Measurements from ENCODE around the gene EFHC2. TPM values are rescaled to one million over a fixed set of nuclear protein-coding genes. Genes with fewer than 3 reads are reported as not detected.

EFHC2 gene
- total RNA-seq, 1 donor from 2014 or later, result not detected

DNA sequence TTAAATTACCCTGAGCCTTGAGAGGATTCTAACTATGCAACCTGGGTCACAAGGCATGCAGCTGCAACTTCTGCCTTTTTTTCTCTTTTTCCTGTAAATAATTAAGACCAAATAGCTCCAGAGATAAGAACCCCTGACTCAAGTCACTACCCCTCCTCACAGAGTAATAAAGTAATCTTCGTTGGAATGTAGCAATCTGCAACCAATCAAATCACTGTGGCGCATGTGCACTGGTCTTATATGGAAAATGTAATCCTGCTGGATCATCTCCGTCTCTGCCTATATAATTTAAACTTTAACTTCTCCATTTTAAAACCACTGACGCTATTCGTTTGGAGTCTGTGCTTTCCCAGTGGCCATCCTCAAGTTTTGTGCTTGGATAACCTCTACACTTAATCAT lies 6.1 kb upstream of the EFHC2 start:
- no peaks in the 10 kb centered on the region for H3K27me3 Mint-ChIP-seq (ENCODE audit: low read depth)
- no peaks in the 10 kb centered on the region for H3K4me1 Mint-ChIP-seq (ENCODE audit: low read depth)
- TF ChIP-seq, protein P1, sequence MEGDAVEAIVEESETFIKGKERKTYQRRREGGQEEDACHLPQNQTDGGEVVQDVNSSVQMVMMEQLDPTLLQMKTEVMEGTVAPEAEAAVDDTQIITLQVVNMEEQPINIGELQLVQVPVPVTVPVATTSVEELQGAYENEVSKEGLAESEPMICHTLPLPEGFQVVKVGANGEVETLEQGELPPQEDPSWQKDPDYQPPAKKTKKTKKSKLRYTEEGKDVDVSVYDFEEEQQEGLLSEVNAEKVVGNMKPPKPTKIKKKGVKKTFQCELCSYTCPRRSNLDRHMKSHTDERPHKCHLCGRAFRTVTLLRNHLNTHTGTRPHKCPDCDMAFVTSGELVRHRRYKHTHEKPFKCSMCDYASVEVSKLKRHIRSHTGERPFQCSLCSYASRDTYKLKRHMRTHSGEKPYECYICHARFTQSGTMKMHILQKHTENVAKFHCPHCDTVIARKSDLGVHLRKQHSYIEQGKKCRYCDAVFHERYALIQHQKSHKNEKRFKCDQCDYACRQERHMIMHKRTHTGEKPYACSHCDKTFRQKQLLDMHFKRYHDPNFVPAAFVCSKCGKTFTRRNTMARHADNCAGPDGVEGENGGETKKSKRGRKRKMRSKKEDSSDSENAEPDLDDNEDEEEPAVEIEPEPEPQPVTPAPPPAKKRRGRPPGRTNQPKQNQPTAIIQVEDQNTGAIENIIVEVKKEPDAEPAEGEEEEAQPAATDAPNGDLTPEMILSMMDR (IDR thresholded peaks at IDR 0.05), result no peak
- DNase-seq (ENCODE audit: low spot score), result no peak
- H3K4me3 Mint-ChIP-seq (ENCODE audit: unreplicated experiment), result no peak overlapping the region
- peaks cover under 1% of the 10 kb centered on the region for H3K9me3 Mint-ChIP-seq (ENCODE audit: low read depth)
- no peaks in the 10 kb centered on the region for H3K36me3 Mint-ChIP-seq (ENCODE audit: low read depth)
- no peak overlapping the region for H3K27ac Mint-ChIP-seq (ENCODE audit: unreplicated experiment)

DNA sequence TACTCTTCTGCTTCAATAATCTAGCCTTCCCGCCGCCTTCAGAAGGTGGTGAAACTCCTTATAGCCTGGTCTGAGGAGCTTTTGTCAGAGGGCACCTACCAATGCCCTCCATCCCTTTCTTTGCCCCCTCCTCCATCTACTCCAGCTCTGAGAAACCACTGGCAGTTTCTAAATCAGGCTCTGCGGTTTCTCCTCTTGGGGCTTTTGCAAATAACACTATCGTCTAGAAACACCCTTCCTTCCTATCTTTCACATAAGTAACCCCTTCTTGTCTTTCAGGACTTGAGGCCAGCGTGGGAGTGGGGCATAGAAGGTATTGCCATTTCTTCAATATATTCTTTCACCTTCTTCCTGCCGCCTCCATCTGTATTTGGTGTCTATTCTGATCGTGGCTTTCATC lies 1.2 kb upstream of the EFHC2 start:
- no peak overlapping the region for H3K27ac Mint-ChIP-seq (ENCODE audit: unreplicated experiment)
- H3K36me3 Mint-ChIP-seq (ENCODE audit: low read depth), result no peaks in the 10 kb centered on the region
- TF ChIP-seq, protein P1 (IDR thresholded peaks at IDR 0.05), result no peak
- no peak overlapping the region for H3K4me3 Mint-ChIP-seq (ENCODE audit: unreplicated experiment)
- H3K4me1 Mint-ChIP-seq (ENCODE audit: low read depth), result no peaks in the 10 kb centered on the region
- no peak for DNase-seq (ENCODE audit: low spot score)
- peaks cover 7% of the 10 kb centered on the region for H3K9me3 Mint-ChIP-seq (ENCODE audit: low read depth)
- H3K27me3 Mint-ChIP-seq (ENCODE audit: low read depth), result no peaks in the 10 kb centered on the region

DNA sequence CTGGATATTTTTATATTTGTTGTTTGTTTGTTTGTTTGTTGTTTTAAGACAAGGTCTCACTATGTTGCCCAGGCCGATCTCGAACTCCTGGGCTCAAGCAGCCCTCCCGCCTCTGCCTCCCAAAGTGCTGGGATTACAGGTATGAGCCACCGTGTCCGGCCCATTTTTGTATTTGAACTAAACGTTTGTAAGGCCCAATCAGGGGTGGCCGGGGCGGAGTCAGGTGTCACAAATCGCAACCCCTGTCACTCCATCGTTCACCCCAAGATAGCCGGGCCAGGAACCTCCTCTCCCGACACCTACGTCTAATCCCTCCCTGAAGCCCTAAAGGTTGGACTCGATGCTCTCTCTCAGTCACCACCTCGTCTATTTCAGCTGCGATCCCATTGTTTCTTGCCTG lies 722 bp upstream of the EFHC2 start:
- Mint-ChIP-seq H3K4me1 (ENCODE audit: low read depth) (no peaks in the 10 kb centered on the region), H3K36me3 (ENCODE audit: low read depth) (no peaks in the 10 kb centered on the region), H3K4me3 (ENCODE audit: unreplicated experiment) (no peak overlapping the region), H3K27ac (ENCODE audit: unreplicated experiment) (no peak overlapping the region), H3K27me3 (ENCODE audit: low read depth) (no peaks in the 10 kb centered on the region), H3K9me3 (ENCODE audit: low read depth) (peaks cover 7% of the 10 kb centered on the region)
- TF ChIP-seq, protein P1 (IDR thresholded peaks at IDR 0.05), result no peak
- DNase-seq (ENCODE audit: low spot score), result no peak

DNA sequence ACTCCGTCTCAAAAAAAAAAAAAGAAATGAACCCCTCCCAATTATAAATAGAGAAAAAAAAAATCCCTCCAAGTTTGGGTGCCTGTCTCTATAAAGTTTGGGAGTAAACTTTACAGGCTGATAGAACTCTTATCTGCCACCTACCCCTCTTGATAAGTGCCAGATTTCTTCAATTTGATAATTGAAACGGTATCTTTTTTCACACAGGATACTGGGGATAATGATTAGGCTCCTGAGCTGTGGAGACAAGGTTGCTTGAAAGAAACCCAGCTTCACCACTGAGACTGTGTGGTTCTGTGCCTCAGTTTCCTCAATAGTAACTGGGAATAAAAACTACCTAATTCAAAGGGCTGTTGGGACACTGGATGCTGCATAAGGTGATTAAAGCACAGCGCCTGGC lies 606 bp downstream of the EFHC2 start:
- no peak for DNase-seq (ENCODE audit: low spot score)
- Mint-ChIP-seq H3K4me1 (ENCODE audit: low read depth) (no peaks in the 10 kb centered on the region), H3K9me3 (ENCODE audit: low read depth) (peaks cover 7% of the 10 kb centered on the region), H3K27me3 (ENCODE audit: low read depth) (no peaks in the 10 kb centered on the region), H3K27ac (ENCODE audit: unreplicated experiment) (no peak overlapping the region), H3K36me3 (ENCODE audit: low read depth) (no peaks in the 10 kb centered on the region), H3K4me3 (ENCODE audit: unreplicated experiment) (peak overlapping the region; percentile 71)
- TF ChIP-seq, protein P1 (IDR thresholded peaks at IDR 0.05), result no peak

DNA sequence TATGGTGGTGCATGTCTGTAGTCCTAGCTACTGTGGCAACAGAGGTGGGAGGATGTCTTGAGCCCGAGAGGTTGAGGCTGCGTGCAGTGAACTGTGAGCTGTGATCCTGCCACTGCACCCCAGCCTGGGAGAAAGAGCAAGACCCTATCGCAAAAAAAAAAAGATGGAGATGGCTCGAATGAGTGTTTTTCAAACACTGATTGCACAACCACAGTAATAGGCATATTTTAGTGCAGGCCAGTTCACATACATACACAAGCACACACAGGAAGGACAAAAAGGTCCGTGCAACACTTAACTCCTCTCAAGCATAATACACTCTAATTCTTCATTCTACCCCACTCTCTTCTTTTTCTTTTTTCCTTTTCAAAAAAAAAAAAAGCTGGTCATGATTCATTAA lies 5.1 kb downstream of the EFHC2 start:
- no peak overlapping the region for H3K4me3 Mint-ChIP-seq (ENCODE audit: unreplicated experiment)
- H3K9me3 Mint-ChIP-seq (ENCODE audit: low read depth), result peaks cover 3% of the 10 kb centered on the region
- no peaks in the 10 kb centered on the region for H3K36me3 Mint-ChIP-seq (ENCODE audit: low read depth)
- H3K4me1 Mint-ChIP-seq (ENCODE audit: low read depth), result no peaks in the 10 kb centered on the region
- no peak for DNase-seq (ENCODE audit: low spot score)
- no peak overlapping the region for H3K27ac Mint-ChIP-seq (ENCODE audit: unreplicated experiment)
- H3K27me3 Mint-ChIP-seq (ENCODE audit: low read depth), result no peaks in the 10 kb centered on the region
- TF ChIP-seq, protein P1 (IDR thresholded peaks at IDR 0.05), result no peak
